HG02763 (cell line): Measurements from ENCODE around the gene BRCA1.
"Not testable (repeated sequence)": the region's sequence is repeated elsewhere in the genome, so short reads cannot be mapped to it uniquely, and the experiment has no call there.

ENCODE experiments used
- ATAC-seq: cut with Tn5 transposase; IDR thresholded peaks from one replicate; pipeline ENCODE4 v1.9.1; 2021; ENCODE audit warnings: mild to moderate bottlenecking, moderate library complexity; ENCODE audit not compliant: unreplicated experiment

The BRCA1 gene

GRCh38 chr17:43134774-43135453, 9.8 kb upstream of the BRCA1 start:
- ATAC-seq: no peak

GRCh38 chr17:43133439-43133838, 8.3 kb upstream of the BRCA1 start:
- ATAC-seq: not testable (repeated sequence)

GRCh38 chr17:43132117-43132516, 7.0 kb upstream of the BRCA1 start:
- no peak for ATAC-seq

- no peak for ATAC-seq
Observed at GRCh38 chr17:43129671-43130010, 4.5 kb upstream of the BRCA1 start.

GRCh38 chr17:43127333-43127876, 2.2 kb upstream of the BRCA1 start:
- not testable (repeated sequence) for ATAC-seq

GRCh38 chr17:43126911-43127290, 1.7 kb upstream of the BRCA1 start:
- no peak for ATAC-seq

- ATAC-seq: no peak
Observed at GRCh38 chr17:43125967-43126910, 1.1 kb upstream of the BRCA1 start.

GRCh38 chr17:43118679-43119615, 6.2 kb downstream of the BRCA1 start:
- ATAC-seq: no peak

- ATAC-seq: no peak
Observed at GRCh38 chr17:43114151-43114552, 11.0 kb downstream of the BRCA1 start.

GRCh38 chr17:43106552-43106951, 18.6 kb downstream of the BRCA1 start:
- ATAC-seq: no peak

GRCh38 chr17:43105146-43105545, 20.0 kb downstream of the BRCA1 start:
- no peak for ATAC-seq

- no peak for ATAC-seq
Observed at GRCh38 chr17:43104665-43105064, 20.5 kb downstream of the BRCA1 start.

- not testable (repeated sequence) for ATAC-seq
Observed at GRCh38 chr17:43095364-43095763, 29.8 kb downstream of the BRCA1 start.

GRCh38 chr17:43094129-43094835, 30.9 kb downstream of the BRCA1 start:
- no peak for ATAC-seq

GRCh38 chr17:43092901-43093300, 32.3 kb downstream of the BRCA1 start:
- ATAC-seq: no peak

- ATAC-seq: no peak
Observed at GRCh38 chr17:43090022-43090421, 35.1 kb downstream of the BRCA1 start.

GRCh38 chr17:43085474-43085873, 39.7 kb downstream of the BRCA1 start:
- ATAC-seq: no peak

- no peak for ATAC-seq
Observed at GRCh38 chr17:43079641-43080302, 45.4 kb downstream of the BRCA1 start.

- no peak for ATAC-seq
Observed at GRCh38 chr17:43074869-43075268, 50.3 kb downstream of the BRCA1 start.

GRCh38 chr17:43070872-43071271, 54.3 kb downstream of the BRCA1 start:
- no peak for ATAC-seq
